Measurements from ENCODE around the gene STEAP1B. TPM values are rescaled to one million over a fixed set of nuclear protein-coding genes. Genes with fewer than 3 reads are reported as not detected.

Gene STEAP1B
- total RNA-seq, 1 experiment from 2014 or later = 0.27 TPM

GRCh38 chr7:22542669-22543068, 42.7 kb upstream of the STEAP1B start:
- H3K27me3 ChIP-seq (ENCODE audit: insufficient read depth, low read length) = no peaks in the 10 kb centered on the region; the same call in 1 of the 2 replicates
- ChIA-PET CTCF (no interaction called here), POLR2A (no interaction called here), RAD21 (ENCODE audit: low non-redundant PET in 1 of 2, low total read pairs in 2 of 2, uncharacterized antibody in 2 of 2, unreplicated experiment in 2 of 2) (no interaction called here)
- no peak overlapping the region for H3K4me3 ChIP-seq (replicated peaks in 1 of 2; ENCODE audit: low read depth in 1 of 2, low read length in 2 of 2)
- no peak overlapping the region for H2AFZ ChIP-seq (ENCODE audit: low read depth, low read length, poor library complexity, severe bottlenecking)
- no TSS peak for BruUV-seq (replicated peaks)
- H3K79me2 ChIP-seq (ENCODE audit: insufficient read depth, low read length) = no peaks in the 10 kb centered on the region
- H3K4me2 ChIP-seq (ENCODE audit: low read length) = no peak overlapping the region
- TF ChIP-seq POLR2AphosphoS5 (IDR thresholded peaks at IDR 0.05; ENCODE audit: low read depth, low read length) = no peak
- no peak for TF ChIP-seq ELF1 (IDR thresholded peaks at IDR 0.05; ENCODE audit: borderline replicate concordance, low read depth)
- no peak for TF ChIP-seq SRF (IDR thresholded peaks at IDR 0.05; ENCODE audit: low read depth)
- no peak for TF ChIP-seq MAX (IDR thresholded peaks at IDR 0.05)
- no peaks in the 10 kb centered on the region for H3K9me2 ChIP-seq (ENCODE audit: insufficient read depth)
- no peaks in the 10 kb centered on the region for H3K36me3 ChIP-seq (ENCODE audit: control insufficient read depth in 1 of 2, insufficient read depth in 2 of 2, low read length in 2 of 2)
- no peaks in the 10 kb centered on the region for H4K20me1 ChIP-seq (ENCODE audit: insufficient read depth)
- no peak for ATAC-seq
- H3K4me1 ChIP-seq (ENCODE audit: control insufficient read depth in 1 of 2, insufficient read depth in 2 of 2, low read length in 2 of 2) = no peaks in the 10 kb centered on the region
- intact Hi-C loops (cut with micrococcal nuclease) = no loop called here
- H3K9me3 ChIP-seq (ENCODE audit: control insufficient read depth in 1 of 2, insufficient read depth in 1 of 2, low read depth in 1 of 2, low read length in 2 of 2) = no peaks in the 10 kb centered on the region
- H3K27ac ChIP-seq (ENCODE audit: low read depth, low read length) = no peak overlapping the region
- no peak overlapping the region for H3K9ac ChIP-seq (ENCODE audit: low read length)
- no peak for DNase-seq (ENCODE audit: low read depth, low spot score)

- H3K9me2 ChIP-seq (ENCODE audit: insufficient read depth) = no peaks in the 10 kb centered on the region
- DNase-seq (ENCODE audit: low read depth, low spot score) (no peak), ATAC-seq (no peak)
- ChIA-PET RAD21 (ENCODE audit: low non-redundant PET in 1 of 2, low total read pairs in 2 of 2, uncharacterized antibody in 2 of 2, unreplicated experiment in 2 of 2) (no interaction called here), POLR2A (interaction anchor here (0.7 kb wide), 1 partner anchor 237 kb away, joined by 3 read pairs; no protein-coding TSS in a partner anchor), CTCF (no interaction called here)
- no peaks in the 10 kb centered on the region for H4K20me1 ChIP-seq (ENCODE audit: insufficient read depth)
- no peak overlapping the region for H3K27ac ChIP-seq (ENCODE audit: low read depth, low read length)
- H3K27me3 ChIP-seq (ENCODE audit: insufficient read depth, low read length) = no peaks in the 10 kb centered on the region; the same call in 1 of the 2 replicates
- no peak overlapping the region for H3K4me2 ChIP-seq (ENCODE audit: low read length)
- H3K36me3 ChIP-seq (ENCODE audit: control insufficient read depth in 1 of 2, insufficient read depth in 2 of 2, low read length in 2 of 2) = no peaks in the 10 kb centered on the region
- H3K9me3 ChIP-seq (ENCODE audit: control insufficient read depth in 1 of 2, insufficient read depth in 1 of 2, low read depth in 1 of 2, low read length in 2 of 2) = no peaks in the 10 kb centered on the region
- no TSS peak for BruUV-seq (replicated peaks)
- H3K9ac ChIP-seq (ENCODE audit: low read length) = no peak overlapping the region
- no peaks in the 10 kb centered on the region for H3K4me1 ChIP-seq (ENCODE audit: control insufficient read depth in 1 of 2, insufficient read depth in 2 of 2, low read length in 2 of 2)
- H3K4me3 ChIP-seq (replicated peaks in 1 of 2; ENCODE audit: low read depth in 1 of 2, low read length in 2 of 2) = no peak overlapping the region
- H2AFZ ChIP-seq (ENCODE audit: low read depth, low read length, poor library complexity, severe bottlenecking) = no peak overlapping the region
- intact Hi-C loops (cut with micrococcal nuclease) = no loop called here
- H3K79me2 ChIP-seq (ENCODE audit: insufficient read depth, low read length) = no peaks in the 10 kb centered on the region
- no peak for TF ChIP-seq FOSL1 (IDR thresholded peaks at IDR 0.05; ENCODE audit: low read depth)
- no peak for TF ChIP-seq JUND (IDR thresholded peaks at IDR 0.05)
- no peak for TF ChIP-seq YY1 (IDR thresholded peaks at IDR 0.05; ENCODE audit: extremely low read depth, insufficient replicate concordance, low read depth, low read length)
- TF ChIP-seq POLR2AphosphoS5 (IDR thresholded peaks at IDR 0.05; ENCODE audit: low read depth, low read length) = no peak
- no peak for TF ChIP-seq SIN3A (IDR thresholded peaks at IDR 0.05; ENCODE audit: low read depth)
- TF ChIP-seq ZFX (IDR thresholded peaks at IDR 0.05) = no peak
- no peak for TF ChIP-seq CBX3 (IDR thresholded peaks at IDR 0.05; ENCODE audit: low read depth)
- no peak for TF ChIP-seq ZBTB33 (IDR thresholded peaks at IDR 0.05; ENCODE audit: extremely low read depth, insufficient replicate concordance, low read length)
- TF ChIP-seq EZH2phosphoT487 (IDR thresholded peaks at IDR 0.05; ENCODE audit: borderline replicate concordance) = no peak
- TF ChIP-seq RAD21 (IDR thresholded peaks at IDR 0.05; ENCODE audit: low read depth) = no peak
- TF ChIP-seq CTCF (IDR thresholded peaks at IDR 0.05 in 2 of 3, conservative IDR thresholded peaks at IDR 0.05 in 1 of 3; ENCODE audit: borderline replicate concordance in 1 of 3, insufficient read depth in 1 of 3, low read depth in 2 of 3, low read length in 2 of 3) = no peak
- no peak for TF ChIP-seq SP1 (IDR thresholded peaks at IDR 0.05; ENCODE audit: low read depth)
- no peak for TF ChIP-seq ELF1 (IDR thresholded peaks at IDR 0.05; ENCODE audit: borderline replicate concordance, low read depth)
- TF ChIP-seq TCF7L2 (IDR thresholded peaks at IDR 0.05; ENCODE audit: borderline replicate concordance, extremely low read depth, insufficient read depth, insufficient read length) = no peak
- no peak for TF ChIP-seq CEBPB (IDR thresholded peaks at IDR 0.05; ENCODE audit: low read depth)
- TF ChIP-seq POLR2A (IDR thresholded peaks at IDR 0.05; ENCODE audit: borderline replicate concordance, extremely low read depth, insufficient read depth, insufficient read length) = no peak
- no peak for TF ChIP-seq ZNF274 (IDR thresholded peaks at IDR 0.05; ENCODE audit: low read depth, low read length)
- no peak for TF ChIP-seq EZH2 (IDR thresholded peaks at IDR 0.05)
These were observed 42.3 kb upstream of the STEAP1B start for GRCh38 chr7:22542254-22542653.

Measured in HCT116 (cell line).